ACHN (cell line): ENCODE data around the gene ADGRB3.
A peak's percentile ranks its signal among the peaks of the same experiment; 100 is the strongest.
"Not testable (repeated sequence)": the region's sequence is repeated elsewhere in the genome, so short reads cannot be mapped to it uniquely, and the experiment has no call there.

Experiments used
- DNase-seq: peaks from one replicate; pipeline ENCODE4 v3.0.0-alpha.2; 2015
- in situ Hi-C: cut with HindIII; loops from 2 replicates; pipeline ENCODE4 v1.10.0; 2017; ENCODE audit warnings: low sequenced_read_pairs, low pct_ligation_motif_present, low pct_unique_long_range_greater_than_20kb

The ADGRB3 gene

GRCh38 chr6:68967549-68968300, 332.6 kb downstream of the ADGRB3 start:
- peak; percentile 69 for DNase-seq
- in situ Hi-C loops: no loop called here

GRCh38 chr6:68968301-68968649, 333.2 kb downstream of the ADGRB3 start:
- in situ Hi-C loops: no loop called here
- no peak for DNase-seq

GRCh38 chr6:68973066-68973465, 338.0 kb downstream of the ADGRB3 start:
- no peak for DNase-seq
- in situ Hi-C loops: no loop called here

GRCh38 chr6:68975064-68975463, 340.0 kb downstream of the ADGRB3 start:
- in situ Hi-C loops: no loop called here
- peak; percentile 54 for DNase-seq

GRCh38 chr6:68975816-68976215, 340.7 kb downstream of the ADGRB3 start:
- DNase-seq: no peak
- in situ Hi-C loops: no loop called here

GRCh38 chr6:68976260-68976659, 341.2 kb downstream of the ADGRB3 start:
- no peak for DNase-seq
- in situ Hi-C loops: no loop called here

- in situ Hi-C loops: no loop called here
- DNase-seq: no peak
Observed at GRCh38 chr6:68978411-68978810, 343.3 kb downstream of the ADGRB3 start.

- DNase-seq, in situ Hi-C loops: not testable (repeated sequence)
Observed at GRCh38 chr6:68981668-68982067, 346.6 kb downstream of the ADGRB3 start.

GRCh38 chr6:68988698-68989097, 353.6 kb downstream of the ADGRB3 start:
- in situ Hi-C loops: no loop called here

GRCh38 chr6:68990317-68990716, 355.2 kb downstream of the ADGRB3 start:
- no peak for DNase-seq
- in situ Hi-C loops: no loop called here

More at GRCh38 chr6:68988698-68989097, 353.6 kb downstream of the ADGRB3 start:
- no peak for DNase-seq

GRCh38 chr6:68993911-68994310, 358.8 kb downstream of the ADGRB3 start:
- no peak for DNase-seq
- in situ Hi-C loops: no loop called here

- no peak for DNase-seq
- in situ Hi-C loops: no loop called here
Observed at GRCh38 chr6:68994521-68994920, 359.4 kb downstream of the ADGRB3 start.

GRCh38 chr6:69005199-69005598, 370.1 kb downstream of the ADGRB3 start:
- DNase-seq: no peak
- in situ Hi-C loops: no loop called here

- DNase-seq: no peak
- in situ Hi-C loops: no loop called here
Observed at GRCh38 chr6:69007781-69008180, 372.7 kb downstream of the ADGRB3 start.

- DNase-seq: no peak
- in situ Hi-C loops: no loop called here
Observed at GRCh38 chr6:69012211-69012610, 377.1 kb downstream of the ADGRB3 start.

- in situ Hi-C loops: no loop called here
- no peak for DNase-seq
Observed at GRCh38 chr6:69012876-69013275, 377.8 kb downstream of the ADGRB3 start.

GRCh38 chr6:69018906-69019305, 383.8 kb downstream of the ADGRB3 start:
- in situ Hi-C loops: no loop called here
- peak; percentile 11 for DNase-seq

- peak; percentile 10 for DNase-seq
- in situ Hi-C loops: no loop called here
Observed at GRCh38 chr6:69019832-69020231, 384.8 kb downstream of the ADGRB3 start.

- DNase-seq: no peak
- in situ Hi-C loops: no loop called here
Observed at GRCh38 chr6:69022993-69023392, 387.9 kb downstream of the ADGRB3 start.

- peak; percentile 25 for DNase-seq
- in situ Hi-C loops: no loop called here
Observed at GRCh38 chr6:69026243-69026642, 391.2 kb downstream of the ADGRB3 start.

- DNase-seq: no peak
- in situ Hi-C loops: no loop called here
Observed at GRCh38 chr6:69026715-69027114, 391.6 kb downstream of the ADGRB3 start.
